ENCODE results near the gene LCA5L.

DNA sequence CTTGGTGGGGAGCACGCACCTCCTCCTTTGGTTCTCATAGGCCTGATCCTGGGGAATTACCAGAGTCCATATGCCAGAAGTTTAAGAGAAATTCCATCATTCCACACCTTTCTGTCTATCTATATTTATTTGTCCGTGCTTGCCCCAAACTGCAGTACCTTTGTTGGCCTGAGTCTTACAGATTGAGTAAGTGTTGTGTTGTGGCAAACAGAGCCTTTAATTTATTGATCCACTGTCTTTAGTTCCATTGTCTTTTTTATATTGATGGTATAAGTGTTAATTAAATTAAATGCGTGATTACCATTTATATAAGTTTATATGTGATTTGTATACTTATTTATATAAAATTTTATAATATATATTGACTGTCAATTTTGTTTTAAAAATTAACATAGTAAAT is 11.1 kb upstream of the LCA5L start:
- TF ChIP-seq CTCF (IDR thresholded peaks at IDR 0.05), result peak in 2 of 4 experiments; percentile 6 to 49
- TF ChIP-seq POLR2A (IDR thresholded peaks at IDR 0.05), result no peak

Measured in prostate gland (tissue), 2 donors.